K562 (cell line): ENCODE measurements around the gene STAT6. TPM values are rescaled to one million over a fixed set of nuclear protein-coding genes. Genes with fewer than 3 reads are reported as not detected.

ENCODE experiments used
- CREM ChIP-seq: IDR thresholded peaks from 2 replicates; pipeline ENCODE4 v1.6.1; 2014; ENCODE audit warnings: antibody characterized with exemption, low read depth
- DDX20 ChIP-seq: fragments of 450-650 bp; IDR thresholded peaks from 2 replicates; pipeline ENCODE4 v1.6.1; 2016; ENCODE audit warnings: missing genetic modification characterization, low read depth, mild to moderate bottlenecking, missing compliant biosample characterization, moderate library complexity
- EP400 ChIP-seq: fragments of 450-650 bp; IDR thresholded peaks from 2 replicates; pipeline ENCODE4 v1.6.1; 2017; ENCODE audit warnings: antibody characterized with exemption, mild to moderate bottlenecking, moderate library complexity
- FUS ChIP-seq: fragments of 200-400 bp; formaldehyde crosslinking; optimal IDR thresholded peaks from 2 replicates; pipeline ENCODE3; 2017; ENCODE audit warnings: low read depth, low read length
- GTF2A2 ChIP-seq: IDR thresholded peaks from 2 replicates; pipeline ENCODE4 v1.6.1; 2016; ENCODE audit warnings: mild to moderate bottlenecking, missing genetic modification characterization, missing compliant biosample characterization
- KAT8 ChIP-seq: fragments of 450-650 bp; IDR thresholded peaks from 2 replicates; pipeline ENCODE4 v1.6.1; 2016; ENCODE audit warnings: low read depth, mild to moderate bottlenecking
- KDM1A ChIP-seq, 2 experiments: fragments of 450-650 bp; IDR thresholded peaks; 2 replicates each; pipeline ENCODE4 v1.6.1; 2016; ENCODE audit warnings: mild to moderate bottlenecking in 2 of 2
- NFE2L1 ChIP-seq: fragments of 450-650 bp; IDR thresholded peaks from 2 replicates; pipeline ENCODE4 v1.6.1; 2016; ENCODE audit warnings: missing genetic modification characterization, low read depth, mild to moderate bottlenecking, missing compliant biosample characterization, moderate library complexity, borderline replicate concordance
- POLR2A ChIP-seq: fragments of 450-650 bp; conservative IDR thresholded peaks from 2 replicates; pipeline ENCODE4 v1.6.1; 2016
- RCOR1 ChIP-seq, 2 experiments: IDR thresholded peaks; 2 replicates each; pipeline ENCODE4 v1.6.1; 2012; ENCODE audit warnings: low read depth in 2 of 2, low read length in 2 of 2, borderline replicate concordance in 1 of 2, improper control_type of control experiment in 1 of 2
- SMAD3 ChIP-seq: fragments of 450-650 bp; formaldehyde crosslinking; conservative IDR thresholded peaks from 2 replicates; pipeline ENCODE4 v1.4.0; 2020; ENCODE audit warnings: mild to moderate bottlenecking
- SMAD4 ChIP-seq: fragments of 250-450 bp; sonication (Bioruptor Pico); conservative IDR thresholded peaks from 2 replicates; pipeline ENCODE4 v1.8.0; 2021; ENCODE audit warnings: inconsistent platforms, mild to moderate bottlenecking, moderate library complexity
- SMARCE1 ChIP-seq: fragments of 450-650 bp; IDR thresholded peaks from 2 replicates; pipeline ENCODE4 v1.7.1; 2016; ENCODE audit warnings: mild to moderate bottlenecking
- SOX6 ChIP-seq: fragments of 450-650 bp; IDR thresholded peaks from 2 replicates; pipeline ENCODE4 v1.6.1; 2014; ENCODE audit warnings: mild to moderate bottlenecking
- TCFL5 ChIP-seq: fragments of 250-450 bp; sonication (Bioruptor Pico); conservative IDR thresholded peaks from 2 replicates; pipeline ENCODE4 v1.6.1; 2021; ENCODE audit warnings: mild to moderate bottlenecking, moderate library complexity, matching md5 sums
- ZFX ChIP-seq: sonication (generic); formaldehyde crosslinking; IDR thresholded peaks from 2 replicates; pipeline ENCODE4 v1.8.0; 2022; ENCODE audit warnings: mild to moderate bottlenecking, missing genetic modification reagents, moderate library complexity
- ZNF165 ChIP-seq: fragments of 250-450 bp; sonication (Bioruptor Pico); IDR thresholded peaks from 2 replicates; pipeline ENCODE4 v1.4.0; 2020; ENCODE audit warnings: borderline replicate concordance
- ZNF175 ChIP-seq: fragments of 200-800 bp; sonication (Bioruptor generic); IDR thresholded peaks from 2 replicates; pipeline ENCODE4 v1.6.1; 2016; ENCODE audit warnings: low read depth, mild to moderate bottlenecking, missing genetic modification characterization, missing compliant biosample characterization
- ZNF780A ChIP-seq: fragments of 250-450 bp; sonication (Bioruptor Pico); IDR thresholded peaks from 2 replicates; pipeline ENCODE4 v1.5.0; 2021; ENCODE audit warnings: mild to moderate bottlenecking
- ZSCAN29 ChIP-seq: fragments of 450-650 bp; IDR thresholded peaks from 2 replicates; pipeline ENCODE4 v1.6.1; 2017
- polyA plus RNA-seq, 8 experiments: library from polyadenylated mRNA; depleted of rRNA in 4 of 8; stranded (reverse) in 5 of 8; unstranded in 3 of 8; fragments of >200 nt; fragmentation: Nextera tagmentation in 2 of 8; fragmentation: Illumina TruSeq in 1 of 8; extraction: Ambion mirVana in 2 of 8; extraction: Trizol in 1 of 8; gene quantifications; 2 replicates each; pipeline versions ENCODE4 v1.2.1 to v1.2.3, GENCODE V29; 2011 to 2014; ENCODE audit warnings: inconsistent platforms in 1 of 8, missing spikeins in 1 of 8
- total RNA-seq, 7 experiments: library from RNA; depleted of rRNA in 6 of 7; stranded (reverse); fragments of >200 nt in 6 of 7; fragmentation: Illumina TruSeq in 2 of 7; extraction: Trizol in 2 of 7; gene quantifications; 2 replicates each; pipeline versions ENCODE4 v1.2.1 to v1.2.3, GENCODE V29; 2011 to 2021; ENCODE audit warnings: low replicate concordance in 1 of 7
- TF ChIP-seq, protein P1 (sequence below), 2 experiments: fragments of 450-650 bp; IDR thresholded peaks; 2 replicates each; pipeline ENCODE4 v1.6.1; 2016; ENCODE audit warnings: mild to moderate bottlenecking in 2 of 2, borderline replicate concordance in 1 of 2, low read depth in 1 of 2, moderate library complexity in 1 of 2
- TF ChIP-seq, protein P2 (sequence below): fragments of 250-450 bp; sonication (Bioruptor Pico); IDR thresholded peaks from 2 replicates; pipeline ENCODE4 v1.8.0; 2021; ENCODE audit warnings: moderate library complexity, mild to moderate bottlenecking, inconsistent platforms

The STAT6 gene
- total and polyA plus RNA-seq, 9 of the 15 experiments (the other 6 are each of a cell fraction or from before 2014, with no cell fraction given), result 2.4 to 49.5 (median 26.5) TPM

DNA sequence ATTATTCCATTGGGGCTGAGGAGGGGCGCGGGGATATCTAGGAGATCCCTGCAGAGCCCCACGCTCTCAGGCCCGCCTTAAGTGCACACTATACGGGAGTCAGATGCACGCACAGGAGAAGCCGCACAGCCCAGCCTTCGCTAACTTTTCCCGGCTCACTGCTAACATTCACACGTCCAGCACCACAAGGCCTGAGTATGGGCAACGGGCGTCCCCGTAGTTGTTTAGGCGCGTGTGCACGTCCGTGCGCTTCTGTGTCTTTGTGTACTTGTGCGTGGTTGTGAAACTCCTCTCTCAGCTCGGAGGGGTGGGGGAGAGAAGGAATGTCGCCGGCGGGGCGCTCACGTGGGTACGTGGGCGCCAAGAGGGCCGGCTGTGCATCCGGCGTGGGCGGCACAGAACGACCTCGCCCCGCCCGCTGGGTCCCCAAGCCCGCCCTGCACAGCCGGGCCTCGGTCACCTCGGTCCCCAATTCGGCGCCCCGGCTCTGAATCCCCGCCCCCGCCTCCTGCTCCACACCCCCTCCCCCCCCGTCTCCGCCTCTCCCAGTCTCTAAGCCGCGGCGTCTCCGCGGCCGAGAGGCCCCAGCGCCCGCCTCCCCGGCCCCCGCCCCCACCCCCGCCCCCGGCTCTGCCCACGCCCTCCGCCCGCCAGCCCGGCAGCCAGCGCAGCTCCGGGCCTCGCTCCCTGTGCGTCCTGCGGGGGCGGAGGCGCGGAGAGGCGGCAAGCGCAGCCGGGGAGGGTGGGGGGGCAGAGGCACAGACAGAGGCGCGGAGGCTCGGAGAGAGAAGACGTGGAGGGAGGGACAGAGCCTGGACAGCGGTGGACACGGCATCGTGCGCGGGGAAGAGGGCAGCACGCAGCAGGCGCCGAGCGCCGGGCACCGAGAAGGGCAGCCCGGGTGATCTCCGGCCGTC, 22.6 kb downstream of the STAT6 start, which contains the start of gene NAB2 (continued):
- TF ChIP-seq ZNF165 (CRISPR knock-in tag) (0 out of 2 replicates have a peak, but pooled peaks have one; percentile 12), KAT8 (no peak), SMAD3 (no peak), NFE2L1 (tag) (no peak), CREM (peak; percentile 72), TCFL5 (CRISPR knock-in tag) (no peak), SMARCE1 (no peak; the same call in 1 of the 2 replicates), ZNF175 (no peak), POLR2A (peak; percentile 78), GTF2A2 (tag) (no peak), KDM1A (IDR thresholded peaks at IDR 0.05) (peak in 1 of 2 experiments; percentile 88; a peak in 2 of 4 replicates), DDX20 (tag) (no peak), EP400 (peak; percentile 69; the same call in 1 of the 2 replicates), RCOR1 (IDR thresholded peaks at IDR 0.05; ENCODE audit: borderline replicate concordance in 1 of 2, low read depth in 2 of 2, low read length in 2 of 2) (peak in 1 of 2 experiments; percentile 16; a peak in 2 of 4 replicates), ZSCAN29 (no peak), ZNF780A (CRISPR knock-in tag) (no peak), FUS (no peak), SOX6 (peak; percentile 49; the same call in 1 of the 2 replicates), ZFX (CRISPR knock-in tag) (peak; percentile 84), SMAD4 (CRISPR knock-in tag) (peak; percentile 93)
- TF ChIP-seq, protein P1, sequence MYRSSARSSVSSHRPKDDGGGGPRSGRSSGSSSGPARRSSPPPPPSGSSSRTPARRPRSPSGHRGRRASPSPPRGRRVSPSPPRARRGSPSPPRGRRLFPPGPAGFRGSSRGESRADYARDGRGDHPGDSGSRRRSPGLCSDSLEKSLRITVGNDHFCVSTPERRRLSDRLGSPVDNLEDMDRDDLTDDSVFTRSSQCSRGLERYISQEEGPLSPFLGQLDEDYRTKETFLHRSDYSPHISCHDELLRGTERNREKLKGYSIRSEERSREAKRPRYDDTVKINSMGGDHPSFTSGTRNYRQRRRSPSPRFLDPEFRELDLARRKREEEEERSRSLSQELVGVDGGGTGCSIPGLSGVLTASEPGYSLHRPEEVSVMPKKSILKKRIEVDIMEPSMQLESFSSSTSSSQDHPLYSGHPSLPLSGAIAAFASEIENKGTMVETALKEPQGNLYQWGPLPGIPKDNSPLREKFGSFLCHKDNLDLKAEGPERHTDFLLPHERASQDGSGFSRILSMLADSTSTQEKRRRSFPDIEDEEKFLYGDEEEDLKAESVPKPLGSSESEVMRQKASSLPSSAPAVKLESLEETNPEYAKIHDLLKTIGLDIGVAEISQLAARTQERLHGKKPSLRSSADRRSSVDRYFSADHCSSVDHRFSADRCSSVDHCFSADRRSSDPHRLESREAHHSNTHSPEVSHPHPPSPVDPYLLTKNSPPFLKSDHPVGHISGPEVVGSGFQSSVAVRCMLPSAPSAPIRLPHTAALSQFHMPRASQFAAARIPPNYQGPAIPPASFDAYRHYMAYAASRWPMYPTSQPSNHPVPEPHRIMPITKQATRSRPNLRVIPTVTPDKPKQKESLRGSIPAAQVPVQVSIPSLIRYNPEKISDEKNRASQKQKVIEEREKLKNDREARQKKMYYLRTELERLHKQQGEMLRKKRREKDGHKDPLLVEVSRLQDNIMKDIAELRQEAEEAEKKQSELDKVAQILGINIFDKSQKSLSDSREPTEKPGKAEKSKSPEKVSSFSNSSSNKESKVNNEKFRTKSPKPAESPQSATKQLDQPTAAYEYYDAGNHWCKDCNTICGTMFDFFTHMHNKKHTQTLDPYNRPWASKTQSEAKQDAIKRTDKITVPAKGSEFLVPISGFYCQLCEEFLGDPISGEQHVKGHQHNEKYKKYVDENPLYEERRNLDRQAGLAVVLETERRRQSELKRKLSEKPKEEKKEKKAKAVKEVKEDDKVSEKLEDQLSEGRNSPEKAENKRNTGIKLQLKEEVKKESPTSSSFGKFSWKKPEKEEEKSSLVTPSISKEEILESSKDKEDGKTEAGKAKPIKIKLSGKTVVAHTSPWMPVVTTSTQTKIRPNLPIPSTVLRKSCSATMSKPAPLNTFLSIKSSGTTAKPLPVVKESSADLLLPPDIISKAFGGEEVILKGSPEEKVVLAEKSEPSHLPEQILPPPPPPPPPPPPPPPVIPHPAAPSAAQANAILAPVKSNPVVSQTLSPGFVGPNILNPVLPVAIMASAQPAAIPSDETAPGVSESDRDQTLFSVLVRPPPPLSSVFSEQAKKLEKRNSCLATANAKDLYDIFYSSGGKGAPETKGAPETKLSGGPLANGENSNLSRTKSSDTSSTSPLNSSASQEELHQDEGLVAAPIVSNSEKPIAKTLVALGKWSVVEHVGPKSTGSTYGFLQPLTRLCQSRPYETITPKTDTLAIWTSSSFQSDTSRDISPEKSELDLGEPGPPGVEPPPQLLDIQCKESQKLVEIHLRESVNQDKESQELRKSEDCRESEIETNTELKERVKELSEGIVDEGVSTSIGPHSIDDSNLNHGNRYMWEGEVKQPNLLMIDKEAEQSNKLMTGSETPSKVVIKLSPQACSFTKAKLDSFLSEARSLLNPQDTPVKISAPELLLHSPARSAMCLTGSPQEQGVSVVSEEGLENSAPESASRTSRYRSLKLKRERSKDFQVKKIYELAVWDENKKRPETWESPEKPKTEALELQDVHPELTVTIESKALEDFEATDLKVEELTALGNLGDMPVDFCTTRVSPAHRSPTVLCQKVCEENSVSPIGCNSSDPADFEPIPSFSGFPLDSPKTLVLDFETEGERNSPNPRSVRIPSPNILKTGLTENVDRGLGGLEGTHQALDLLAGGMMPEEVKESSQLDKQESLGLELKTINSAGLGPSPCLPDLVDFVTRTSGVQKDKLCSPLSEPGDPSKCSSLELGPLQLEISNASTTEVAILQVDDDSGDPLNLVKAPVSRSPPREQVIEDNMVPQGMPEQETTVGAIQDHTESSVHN (IDR thresholded peaks at IDR 0.05; ENCODE audit: borderline replicate concordance in 1 of 2, low read depth in 1 of 2), result no peak
- TF ChIP-seq, protein P2, sequence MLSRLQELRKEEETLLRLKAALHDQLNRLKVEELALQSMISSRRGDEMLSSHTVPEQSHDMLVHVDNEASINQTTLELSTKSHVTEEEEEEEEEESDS (CRISPR knock-in tag), result no peak
